ENCODE results near the gene CLIC3.

The CLIC3 gene

GRCh38 chr9:136964833-136965422 lies 31.4 kb downstream of the CLIC3 start:
- peaks cover 8 to 10% of the 10 kb centered on the region in 2 donors for H3K4me1 ChIP-seq (ENCODE audit: control insufficient read depth in 2 of 2, insufficient read depth in 2 of 2, low read length in 2 of 2)
- peak overlapping the region; percentile 24 to 58 for H3K9ac ChIP-seq (ENCODE audit: low read depth in 1 of 2, low read length in 2 of 2)
- H3K4me3 ChIP-seq (ENCODE audit: low read length in 2 of 2): peak overlapping the region in 1 of 2 donors; percentile 30
- no peaks in the 10 kb centered on the region for H3K27me3 ChIP-seq (ENCODE audit: control insufficient read depth in 2 of 2, insufficient read depth in 2 of 2, low read length in 2 of 2)
- H3K27ac ChIP-seq (ENCODE audit: low read depth in 2 of 2, low read length in 2 of 2): peak overlapping the region; percentile 58 to 78
- no peaks in the 10 kb centered on the region for H3K9me3 ChIP-seq (ENCODE audit: control insufficient read depth in 2 of 2, low read length in 2 of 2)
- H3K36me3 ChIP-seq (ENCODE audit: control insufficient read depth in 2 of 2, insufficient read depth in 2 of 2, low read length in 2 of 2): no peaks in the 10 kb centered on the region

- Histone ChIP-seq H3K27me3 (ENCODE audit: control insufficient read depth in 2 of 2, insufficient read depth in 2 of 2, low read length in 2 of 2) (no peaks in the 10 kb centered on the region), H3K36me3 (ENCODE audit: control insufficient read depth in 2 of 2, insufficient read depth in 2 of 2, low read length in 2 of 2) (no peaks in the 10 kb centered on the region), H3K9me3 (ENCODE audit: control insufficient read depth in 2 of 2, low read length in 2 of 2) (no peaks in the 10 kb centered on the region), H3K27ac (ENCODE audit: low read depth in 2 of 2, low read length in 2 of 2) (peak overlapping the region; percentile 58 to 78), H3K4me1 (ENCODE audit: control insufficient read depth in 2 of 2, insufficient read depth in 2 of 2, low read length in 2 of 2) (peaks cover 8 to 10% of the 10 kb centered on the region in 2 donors), H3K9ac (ENCODE audit: low read depth in 1 of 2, low read length in 2 of 2) (peak overlapping the region; percentile 24 to 58), H3K4me3 (ENCODE audit: low read length in 2 of 2) (peak overlapping the region in 1 of 2 donors; percentile 30)
Measured at GRCh38 chr9:136964171-136964689, 32.1 kb downstream of the CLIC3 start.

DNA sequence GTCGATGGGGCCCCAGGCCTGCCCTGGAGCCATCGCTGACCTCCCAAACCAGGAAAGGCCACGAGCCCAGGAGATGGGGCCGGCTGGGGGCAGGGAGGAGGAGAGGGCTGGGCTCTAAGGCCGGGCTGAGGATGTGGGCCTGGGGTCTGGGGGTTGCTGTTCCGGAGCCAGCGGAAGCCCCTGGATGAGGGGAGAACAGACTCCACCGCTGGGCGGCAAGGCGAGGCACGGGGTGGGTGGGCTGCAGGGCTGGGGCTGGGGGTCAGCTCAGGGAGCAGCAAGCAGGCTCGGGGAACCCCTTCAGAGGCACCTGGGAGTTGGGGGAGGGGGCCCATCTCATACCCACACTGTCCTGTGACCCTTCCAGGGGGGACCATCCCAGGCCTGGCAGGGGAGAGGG lies 32.6 kb downstream of the CLIC3 start:
- Histone ChIP-seq H3K27ac (ENCODE audit: low read depth in 2 of 2, low read length in 2 of 2) (peak overlapping the region in 1 of 2 donors; percentile 9), H3K9ac (ENCODE audit: low read depth in 1 of 2, low read length in 2 of 2) (peak overlapping the region in 1 of 2 donors; percentile 58), H3K4me1 (ENCODE audit: control insufficient read depth in 2 of 2, insufficient read depth in 2 of 2, low read length in 2 of 2) (peaks cover 8 to 10% of the 10 kb centered on the region in 2 donors)

GRCh38 chr9:136963341-136963740 lies 33.0 kb downstream of the CLIC3 start:
- Histone ChIP-seq H3K4me1 (ENCODE audit: control insufficient read depth in 2 of 2, insufficient read depth in 2 of 2, low read length in 2 of 2) (peaks cover 8 to 10% of the 10 kb centered on the region in 2 donors), H3K9me3 (ENCODE audit: control insufficient read depth in 2 of 2, low read length in 2 of 2) (no peaks in the 10 kb centered on the region), H3K36me3 (ENCODE audit: control insufficient read depth in 2 of 2, insufficient read depth in 2 of 2, low read length in 2 of 2) (no peaks in the 10 kb centered on the region), H3K4me3 (ENCODE audit: low read length in 2 of 2) (no peak overlapping the region), H3K27me3 (ENCODE audit: control insufficient read depth in 2 of 2, insufficient read depth in 2 of 2, low read length in 2 of 2) (no peaks in the 10 kb centered on the region), H3K27ac (ENCODE audit: low read depth in 2 of 2, low read length in 2 of 2) (no peak overlapping the region), H3K9ac (ENCODE audit: low read depth in 1 of 2, low read length in 2 of 2) (no peak overlapping the region)

More for the DNA sequence above, 32.6 kb downstream of the CLIC3 start:
- no peaks in the 10 kb centered on the region for H3K27me3 ChIP-seq (ENCODE audit: control insufficient read depth in 2 of 2, insufficient read depth in 2 of 2, low read length in 2 of 2)
- no peaks in the 10 kb centered on the region for H3K36me3 ChIP-seq (ENCODE audit: control insufficient read depth in 2 of 2, insufficient read depth in 2 of 2, low read length in 2 of 2)
- H3K4me3 ChIP-seq (ENCODE audit: low read length in 2 of 2): no peak overlapping the region
- no peaks in the 10 kb centered on the region for H3K9me3 ChIP-seq (ENCODE audit: control insufficient read depth in 2 of 2, low read length in 2 of 2)

DNA sequence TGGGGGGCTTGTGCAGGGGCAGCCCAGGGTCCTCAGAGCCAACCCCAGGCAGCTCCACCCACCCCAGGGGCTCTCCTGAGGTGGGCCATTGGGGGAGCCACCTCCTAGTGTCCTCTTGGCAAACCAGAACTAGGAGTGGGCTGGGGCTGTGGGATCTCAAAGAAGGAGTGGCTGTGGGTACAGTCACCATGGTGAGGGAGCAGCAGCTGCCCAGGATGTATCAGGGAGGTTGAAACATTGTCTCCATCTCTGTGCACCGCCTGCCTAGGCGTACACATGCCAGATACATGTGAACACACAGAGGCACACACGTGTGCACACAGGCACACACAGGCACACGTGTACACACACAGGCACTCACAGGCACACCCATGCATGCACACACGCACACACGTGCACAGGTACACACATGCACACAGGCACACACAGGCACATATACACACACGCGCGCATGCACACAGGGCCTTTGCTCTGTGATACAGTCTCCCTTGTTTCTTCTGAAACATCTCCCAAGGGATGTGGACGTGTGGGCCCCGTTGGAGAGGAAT lies 33.6 kb downstream of the CLIC3 start:
- no peaks in the 10 kb centered on the region for H3K27me3 ChIP-seq (ENCODE audit: control insufficient read depth in 2 of 2, insufficient read depth in 2 of 2, low read length in 2 of 2)
- peaks cover 8 to 10% of the 10 kb centered on the region in 2 donors for H3K4me1 ChIP-seq (ENCODE audit: control insufficient read depth in 2 of 2, insufficient read depth in 2 of 2, low read length in 2 of 2)
- no peak overlapping the region for H3K4me3 ChIP-seq (ENCODE audit: low read length in 2 of 2)
- H3K9me3 ChIP-seq (ENCODE audit: control insufficient read depth in 2 of 2, low read length in 2 of 2): no peaks in the 10 kb centered on the region
- H3K27ac ChIP-seq (ENCODE audit: low read depth in 2 of 2, low read length in 2 of 2): no peak overlapping the region
- H3K9ac ChIP-seq (ENCODE audit: low read depth in 1 of 2, low read length in 2 of 2): no peak overlapping the region
- H3K36me3 ChIP-seq (ENCODE audit: control insufficient read depth in 2 of 2, insufficient read depth in 2 of 2, low read length in 2 of 2): no peaks in the 10 kb centered on the region

- no peak overlapping the region for H3K27ac ChIP-seq (ENCODE audit: low read depth in 2 of 2, low read length in 2 of 2)
Measured at GRCh38 chr9:136962163-136962562, 34.2 kb downstream of the CLIC3 start.

GRCh38 chr9:136961279-136962065 lies 34.9 kb downstream of the CLIC3 start:
- H3K27me3 ChIP-seq (ENCODE audit: control insufficient read depth in 2 of 2, insufficient read depth in 2 of 2, low read length in 2 of 2): no peaks in the 10 kb centered on the region
- H3K9ac ChIP-seq (ENCODE audit: low read depth in 1 of 2, low read length in 2 of 2): no peak overlapping the region
- H3K4me3 ChIP-seq (ENCODE audit: low read length in 2 of 2): no peak overlapping the region
- no peaks in the 10 kb centered on the region for H3K36me3 ChIP-seq (ENCODE audit: control insufficient read depth in 2 of 2, insufficient read depth in 2 of 2, low read length in 2 of 2)
- H3K27ac ChIP-seq (ENCODE audit: low read depth in 2 of 2, low read length in 2 of 2): no peak overlapping the region
- H3K4me1 ChIP-seq (ENCODE audit: control insufficient read depth in 2 of 2, insufficient read depth in 2 of 2, low read length in 2 of 2): peaks cover 8 to 10% of the 10 kb centered on the region in 2 donors
- no peaks in the 10 kb centered on the region for H3K9me3 ChIP-seq (ENCODE audit: control insufficient read depth in 2 of 2, low read length in 2 of 2)

More at GRCh38 chr9:136962163-136962562, 34.2 kb downstream of the CLIC3 start:
- peaks cover 8 to 10% of the 10 kb centered on the region in 2 donors for H3K4me1 ChIP-seq (ENCODE audit: control insufficient read depth in 2 of 2, insufficient read depth in 2 of 2, low read length in 2 of 2)
- H3K9ac ChIP-seq (ENCODE audit: low read depth in 1 of 2, low read length in 2 of 2): no peak overlapping the region
- H3K27me3 ChIP-seq (ENCODE audit: control insufficient read depth in 2 of 2, insufficient read depth in 2 of 2, low read length in 2 of 2): no peaks in the 10 kb centered on the region
- H3K4me3 ChIP-seq (ENCODE audit: low read length in 2 of 2): no peak overlapping the region
- H3K9me3 ChIP-seq (ENCODE audit: control insufficient read depth in 2 of 2, low read length in 2 of 2): no peaks in the 10 kb centered on the region
- no peaks in the 10 kb centered on the region for H3K36me3 ChIP-seq (ENCODE audit: control insufficient read depth in 2 of 2, insufficient read depth in 2 of 2, low read length in 2 of 2)

GRCh38 chr9:136960938-136961275 lies 35.5 kb downstream of the CLIC3 start:
- H3K27me3 ChIP-seq (ENCODE audit: control insufficient read depth in 2 of 2, insufficient read depth in 2 of 2, low read length in 2 of 2): no peaks in the 10 kb centered on the region
- no peaks in the 10 kb centered on the region for H3K9me3 ChIP-seq (ENCODE audit: control insufficient read depth in 2 of 2, low read length in 2 of 2)
- H3K36me3 ChIP-seq (ENCODE audit: control insufficient read depth in 2 of 2, insufficient read depth in 2 of 2, low read length in 2 of 2): no peaks in the 10 kb centered on the region
- no peak overlapping the region for H3K4me3 ChIP-seq (ENCODE audit: low read length in 2 of 2)
- no peak overlapping the region for H3K9ac ChIP-seq (ENCODE audit: low read depth in 1 of 2, low read length in 2 of 2)
- peaks cover 8 to 10% of the 10 kb centered on the region in 2 donors for H3K4me1 ChIP-seq (ENCODE audit: control insufficient read depth in 2 of 2, insufficient read depth in 2 of 2, low read length in 2 of 2)
- no peak overlapping the region for H3K27ac ChIP-seq (ENCODE audit: low read depth in 2 of 2, low read length in 2 of 2)

DNA sequence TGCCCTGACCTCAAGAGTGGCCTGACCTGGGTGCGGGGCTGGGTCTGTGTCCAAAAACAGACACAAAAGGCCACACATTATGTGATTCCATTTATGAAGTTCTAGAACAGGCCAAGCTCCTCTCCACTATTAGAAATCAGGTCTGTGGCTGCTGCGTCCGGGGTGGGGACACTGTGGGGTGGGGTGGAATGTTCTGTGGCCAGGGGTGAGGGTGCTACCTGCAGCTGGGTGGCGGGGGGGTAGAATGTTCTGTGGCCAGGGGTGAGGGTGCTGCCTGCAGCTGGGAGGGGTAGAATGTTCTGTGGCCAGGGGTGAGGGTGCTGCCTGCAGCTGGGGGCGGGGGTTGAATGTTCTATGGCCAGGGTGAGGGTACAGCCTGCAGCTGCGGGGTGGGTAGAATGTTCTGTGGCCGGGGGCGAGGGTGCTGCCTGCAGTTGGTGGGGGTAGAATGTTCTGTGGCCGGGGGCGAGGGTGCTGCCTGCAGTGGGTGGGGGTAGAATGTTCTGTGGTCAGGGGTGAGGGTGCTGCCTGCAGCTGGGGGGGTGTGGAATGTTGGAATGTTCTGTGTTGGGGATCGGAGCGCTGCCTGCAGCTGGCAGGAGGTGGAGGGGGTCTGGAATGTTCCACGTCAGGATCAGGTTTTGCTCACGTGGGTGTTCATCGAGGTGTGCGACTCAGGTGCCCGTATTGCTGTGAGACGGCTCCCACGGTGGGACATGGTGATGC lies 36.0 kb downstream of the CLIC3 start:
- Histone ChIP-seq H3K27ac (ENCODE audit: low read depth in 2 of 2, low read length in 2 of 2) (no peak overlapping the region), H3K36me3 (ENCODE audit: control insufficient read depth in 2 of 2, insufficient read depth in 2 of 2, low read length in 2 of 2) (no peaks in the 10 kb centered on the region)

More for the DNA sequence above, 36.0 kb downstream of the CLIC3 start:
- H3K4me1 ChIP-seq (ENCODE audit: control insufficient read depth in 2 of 2, insufficient read depth in 2 of 2, low read length in 2 of 2): peaks cover 8 to 10% of the 10 kb centered on the region in 2 donors
- H3K9me3 ChIP-seq (ENCODE audit: control insufficient read depth in 2 of 2, low read length in 2 of 2): no peaks in the 10 kb centered on the region
- no peaks in the 10 kb centered on the region for H3K27me3 ChIP-seq (ENCODE audit: control insufficient read depth in 2 of 2, insufficient read depth in 2 of 2, low read length in 2 of 2)
- H3K9ac ChIP-seq (ENCODE audit: low read depth in 1 of 2, low read length in 2 of 2): no peak overlapping the region
- no peak overlapping the region for H3K4me3 ChIP-seq (ENCODE audit: low read length in 2 of 2)
